Naive thymus-derived CD8-positive, alpha-beta T cell (primary cell): ENCODE results near the gene MGST2. TPM values are rescaled to one million over a fixed set of nuclear protein-coding genes. Genes with fewer than 3 reads are reported as not detected.

Source experiments
- ATAC-seq, 2 donors: fragments of 150-1000 bp; cut with Tn5 transposase in 1 of 2; sonication (Bioruptor Pico), chemical (Tn5 transposase) in 1 of 2; 1 replicate in 1 of 2; 2 replicates in 1 of 2; pipeline ENCODE4 v1.10.0; 2021; ENCODE audit warnings: mild to moderate bottlenecking in 2 of 2, moderate library complexity in 2 of 2
- POLR2A ChIA-PET: fragments of 350-600 bp; sonication (Branson Sonifier 250); formaldehyde crosslinking; loops from one replicate; lab custom pipeline; 2021; ENCODE audit warnings: antibody characterized with exemption; lab: Charles Lee
- DNase-seq, 10 donors: peaks; one replicate each; pipeline versions ENCODE4 v3.0.0 to v3.0.0-alpha.2; 2020 to 2022
- H3K27ac Mint-ChIP-seq, 10 donors: one replicate each; pipeline ENCODE4 v1.8.0; 2020 to 2022; ENCODE audit warnings: mild to moderate bottlenecking in 10 of 10, mixed read lengths in 10 of 10, moderate library complexity in 4 of 10, inconsistent platforms in 1 of 10
- H3K27me3 Mint-ChIP-seq, 5 donors: one replicate each; pipeline ENCODE4 v1.8.0; 2021 to 2022; ENCODE audit warnings: mixed read lengths in 5 of 5
- H3K36me3 Mint-ChIP-seq, 3 donors: one replicate each; pipeline ENCODE4 v1.8.0; 2020 to 2022; ENCODE audit warnings: mixed read lengths in 3 of 3, mild to moderate bottlenecking in 2 of 3, inconsistent platforms in 1 of 3
- H3K4me1 Mint-ChIP-seq, 4 donors: one replicate each; pipeline ENCODE4 v1.8.0; 2021 to 2022; ENCODE audit warnings: mixed read lengths in 4 of 4
- H3K4me3 Mint-ChIP-seq, 10 donors: one replicate each; pipeline ENCODE4 v1.8.0; 2020 to 2022; ENCODE audit warnings: mild to moderate bottlenecking in 10 of 10, mixed read lengths in 10 of 10, moderate library complexity in 6 of 10, inconsistent platforms in 1 of 10
- H3K9me3 Mint-ChIP-seq, 9 donors: one replicate each; pipeline ENCODE4 v1.8.0; 2020 to 2022; ENCODE audit warnings: mixed read lengths in 9 of 9, mild to moderate bottlenecking in 3 of 9, inconsistent platforms in 1 of 9, moderate library complexity in 1 of 9
- polyA plus RNA-seq, 3 donors: library from polyadenylated mRNA; unstranded; fragments of 300-500 nt; fragmentation: Illumina TruSeq; gene quantifications; one replicate each; pipeline ENCODE4 v1.2.3, GENCODE V29; 2021
- total RNA-seq, 8 experiments: library from RNA in 2 of 8; stranded (reverse) in 2 of 8; gene quantifications; one replicate each; pipeline ENCODE4 v1.2.3 and lab custom pipeline; 2021 to 2026

Gene MGST2
- total and polyA plus RNA-seq, 5 experiments from 2014 or later: 0.39 to 1.6 (median 1.1) TPM; not detected in 1

DNA sequence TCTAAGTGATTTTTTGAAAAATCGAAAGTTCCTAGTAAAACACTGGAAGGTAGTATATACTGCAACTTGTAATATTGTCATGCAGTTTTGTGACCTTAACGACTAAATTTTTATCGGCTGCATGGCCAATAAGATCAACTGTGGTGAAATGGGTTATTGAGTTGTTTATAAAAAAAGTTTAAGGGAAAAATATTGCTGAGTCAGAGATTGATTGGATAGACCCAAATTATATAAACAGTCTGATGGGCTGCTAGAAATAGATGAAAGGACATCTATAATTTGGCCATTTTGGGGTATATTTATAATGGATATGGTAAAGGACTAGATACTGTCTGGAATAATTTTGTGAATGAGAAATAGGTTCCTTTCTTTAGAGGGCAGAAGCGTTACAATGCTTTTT lies 56.2 kb downstream of the MGST2 start:
- POLR2A ChIA-PET: no interaction called here
- H3K4me3 Mint-ChIP-seq: no peak overlapping the region

DNA sequence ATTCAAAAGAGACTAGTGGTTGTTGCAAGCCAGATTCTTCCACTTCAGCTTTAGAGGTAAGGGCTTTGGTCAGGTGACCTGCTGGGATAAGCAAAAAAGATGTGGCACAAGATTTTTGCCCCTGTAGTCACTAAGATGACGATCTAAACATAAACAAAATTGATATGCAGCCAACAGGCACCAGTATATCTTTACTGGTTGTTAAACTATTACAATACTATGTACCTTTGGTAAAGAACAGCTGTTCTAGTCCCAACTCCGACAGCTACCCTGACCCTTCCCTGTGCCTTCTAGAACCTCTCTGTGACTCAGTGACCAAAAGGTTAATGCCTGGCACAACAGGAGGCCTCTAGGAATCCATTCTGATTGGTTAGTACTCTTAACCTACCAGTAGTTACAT lies 59.6 kb downstream of the MGST2 start:
- DNase-seq: no peak
- no peaks in the 10 kb centered on the region for H3K9me3 Mint-ChIP-seq
- H3K36me3 Mint-ChIP-seq: peaks cover 0 to 24% (median 12%) of the 10 kb centered on the region in 3 donors
- H3K4me1 Mint-ChIP-seq: peaks cover 0 to 3% (median 0%) of the 10 kb centered on the region in 4 donors
- H3K27me3 Mint-ChIP-seq: no peaks in the 10 kb centered on the region
- no peak overlapping the region for H3K27ac Mint-ChIP-seq
- no peak for ATAC-seq
- no peak overlapping the region for H3K4me3 Mint-ChIP-seq
- POLR2A ChIA-PET: no interaction called here

More for the DNA sequence above, 56.2 kb downstream of the MGST2 start:
- peaks cover 0 to 2% (median 0%) of the 10 kb centered on the region in 4 donors for H3K4me1 Mint-ChIP-seq
- no peaks in the 10 kb centered on the region for H3K9me3 Mint-ChIP-seq
- no peak overlapping the region for H3K27ac Mint-ChIP-seq
- H3K27me3 Mint-ChIP-seq: no peaks in the 10 kb centered on the region
- peaks cover 0 to 32% (median 12%) of the 10 kb centered on the region in 3 donors for H3K36me3 Mint-ChIP-seq
- DNase-seq (no peak), ATAC-seq (no peak)

DNA sequence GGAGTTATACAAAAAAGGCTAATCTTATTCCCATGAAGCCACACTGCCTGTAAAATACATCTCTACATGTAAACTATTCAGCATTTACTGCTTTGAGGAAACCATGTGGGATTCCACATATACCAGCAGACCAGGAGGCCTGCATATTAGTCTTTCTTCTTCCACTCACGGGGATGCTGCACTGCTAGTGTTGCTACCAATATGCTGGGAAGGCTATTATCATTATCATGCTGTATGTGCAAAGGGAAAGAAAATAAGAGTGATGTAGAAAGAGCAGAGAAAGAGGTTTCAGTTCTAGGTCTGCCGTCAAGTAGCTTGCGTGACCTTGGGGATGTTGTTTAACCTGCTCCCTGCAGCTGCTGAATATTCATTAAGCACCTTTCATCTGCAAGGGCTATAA lies 61.0 kb downstream of the MGST2 start:
- Mint-ChIP-seq H3K27ac (no peak overlapping the region), H3K36me3 (peaks cover 0 to 24% (median 11%) of the 10 kb centered on the region in 3 donors), H3K4me3 (no peak overlapping the region), H3K27me3 (no peaks in the 10 kb centered on the region), H3K9me3 (no peaks in the 10 kb centered on the region), H3K4me1 (peaks cover 0 to 3% (median 0%) of the 10 kb centered on the region in 4 donors)
- no peak for DNase-seq
- POLR2A ChIA-PET: no interaction called here
- ATAC-seq: no peak

DNA sequence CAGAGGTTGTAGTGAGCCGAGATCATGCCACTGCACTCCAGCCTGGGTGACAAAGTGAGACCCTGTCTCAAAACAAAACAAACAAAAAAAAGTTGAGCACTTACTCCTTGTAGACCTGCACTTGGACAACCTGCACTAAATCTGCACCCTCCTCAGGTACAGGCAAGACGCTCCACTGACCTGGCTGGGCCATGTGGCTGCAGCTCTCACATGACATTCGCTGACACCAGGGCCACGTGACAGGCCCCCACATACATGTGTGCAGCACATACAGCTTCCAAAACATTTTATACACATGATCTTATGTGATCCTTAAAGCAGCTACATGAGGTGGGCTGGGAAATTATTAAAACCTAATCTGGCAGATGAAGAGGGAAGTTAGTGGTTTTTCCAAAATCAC lies 62.5 kb downstream of the MGST2 start:
- POLR2A ChIA-PET: no interaction called here
- Mint-ChIP-seq H3K27me3 (peaks cover 0 to 3% (median 0%) of the 10 kb centered on the region in 5 donors), H3K9me3 (no peaks in the 10 kb centered on the region), H3K4me3 (no peak overlapping the region), H3K36me3 (peaks cover 0 to 24% (median 11%) of the 10 kb centered on the region in 3 donors), H3K4me1 (peaks cover 0 to 3% (median 0%) of the 10 kb centered on the region in 4 donors), H3K27ac (no peak overlapping the region)
- DNase-seq (no peak), ATAC-seq (no peak)

DNA sequence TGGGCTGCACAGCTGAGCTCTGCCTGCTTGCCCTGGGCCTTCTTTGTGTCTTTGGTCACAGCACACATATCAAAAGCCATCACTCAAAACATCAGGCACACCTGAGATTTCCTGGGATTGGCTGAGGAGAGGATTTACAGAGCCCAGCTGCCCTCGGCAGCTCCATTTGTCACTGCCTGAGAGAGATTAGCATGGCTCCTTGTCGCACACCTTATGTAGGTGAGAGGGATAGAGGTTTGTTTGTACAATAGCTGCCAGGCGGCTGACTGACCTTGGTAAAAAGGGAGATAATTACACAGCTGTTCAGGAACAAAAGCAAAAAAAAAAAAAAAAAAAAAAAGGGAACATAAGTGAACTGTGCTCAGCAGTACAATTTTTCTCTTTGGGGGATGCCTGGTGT lies 63.2 kb downstream of the MGST2 start:
- H3K27ac Mint-ChIP-seq: no peak overlapping the region
- no peak overlapping the region for H3K4me3 Mint-ChIP-seq
- peaks cover 0 to 24% (median 11%) of the 10 kb centered on the region in 3 donors for H3K36me3 Mint-ChIP-seq
- H3K9me3 Mint-ChIP-seq: no peaks in the 10 kb centered on the region
- ATAC-seq (no peak), DNase-seq (no peak)
- H3K27me3 Mint-ChIP-seq: peaks cover 0 to 3% (median 0%) of the 10 kb centered on the region in 5 donors
- POLR2A ChIA-PET: no interaction called here
- peaks cover 0 to 3% (median 0%) of the 10 kb centered on the region in 4 donors for H3K4me1 Mint-ChIP-seq

DNA sequence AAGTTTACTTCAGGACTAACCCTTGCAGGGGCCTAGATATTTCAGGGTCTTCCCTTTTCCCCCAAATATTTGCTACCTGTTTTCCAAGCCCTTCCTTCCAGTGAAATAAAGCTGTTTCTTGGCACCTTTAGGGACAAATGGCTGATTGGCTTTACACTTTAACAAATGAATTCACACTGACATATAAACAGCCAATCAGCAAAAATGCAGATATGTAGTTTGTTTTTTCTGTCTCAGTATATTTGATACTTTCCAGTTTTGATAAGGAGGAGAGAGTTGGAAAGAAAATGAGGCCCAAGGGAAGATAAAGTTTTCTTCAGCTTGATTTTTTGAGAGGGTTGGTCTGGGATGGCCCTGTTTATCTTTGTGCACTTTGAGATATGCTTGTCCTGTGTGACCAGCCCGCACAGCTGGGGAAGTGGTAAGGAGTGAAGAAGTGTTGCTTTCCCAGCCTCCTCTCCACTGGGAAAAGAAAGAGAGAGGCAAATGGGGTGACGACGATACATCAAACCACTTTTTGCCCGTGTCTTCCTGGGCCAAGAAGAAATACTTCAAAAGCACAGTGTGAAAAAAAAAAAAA lies 67.5 kb downstream of the MGST2 start:
- Mint-ChIP-seq H3K36me3 (peaks cover 0 to 11% (median 10%) of the 10 kb centered on the region in 3 donors), H3K9me3 (no peaks in the 10 kb centered on the region), H3K27me3 (peaks cover 12 to 35% (median 19%) of the 10 kb centered on the region in 5 donors), H3K4me3 (no peak overlapping the region), H3K27ac (no peak overlapping the region), H3K4me1 (peaks cover 7 to 23% (median 18%) of the 10 kb centered on the region in 4 donors)
- ATAC-seq (no peak), DNase-seq (no peak)
- POLR2A ChIA-PET: no interaction called here

DNA sequence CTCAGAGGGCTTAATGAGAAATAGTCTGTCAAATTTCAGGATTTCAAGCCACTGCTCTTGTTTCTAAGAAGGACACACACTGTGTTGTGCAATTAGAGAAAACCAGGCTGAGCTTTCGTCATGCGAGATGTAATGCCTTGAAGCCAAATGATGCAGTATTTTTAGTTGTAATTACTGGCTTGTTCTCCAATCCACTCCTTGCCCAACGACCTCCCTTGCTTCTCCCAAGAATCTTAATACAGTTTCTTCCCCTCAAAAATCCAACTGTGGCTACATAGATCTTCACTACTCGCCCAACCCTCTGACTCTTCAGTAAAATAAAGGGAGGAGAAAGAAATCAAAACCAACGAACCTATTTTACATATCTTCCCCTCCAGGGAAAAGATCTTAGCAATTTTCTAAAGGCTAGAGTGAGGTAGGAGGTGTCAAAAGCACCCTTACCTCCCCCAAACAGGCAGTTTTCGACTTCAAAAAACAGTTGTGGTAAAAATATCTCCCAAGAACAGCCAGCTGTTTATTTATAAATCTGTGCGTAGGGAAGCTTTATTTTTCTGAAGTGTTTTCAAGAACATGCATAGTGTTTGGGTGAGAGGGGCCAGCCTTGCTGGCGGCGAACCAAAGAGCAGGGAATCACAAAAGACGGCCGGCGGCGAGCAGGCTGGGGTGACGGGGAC lies 68.7 kb downstream of the MGST2 start:
- Mint-ChIP-seq H3K9me3 (no peaks in the 10 kb centered on the region), H3K4me1 (peaks cover 6 to 23% (median 18%) of the 10 kb centered on the region in 4 donors), H3K27me3 (peaks cover 14 to 36% (median 22%) of the 10 kb centered on the region in 5 donors), H3K36me3 (peaks cover 0 to 4% (median 2%) of the 10 kb centered on the region in 3 donors), H3K27ac (peak overlapping the region in 1 of 10 donors; percentile 11), H3K4me3 (peak overlapping the region; percentile 61 to 85 (median 79))
- POLR2A ChIA-PET: interaction anchor here (1.1 kb wide), 1 partner anchor 11 kb away, joined by 4 read pairs; no protein-coding TSS in a partner anchor
- peak in 1 of 2 donors; percentile 10 for ATAC-seq
- peak in 1 of 10 donors; percentile 7 for DNase-seq

DNA sequence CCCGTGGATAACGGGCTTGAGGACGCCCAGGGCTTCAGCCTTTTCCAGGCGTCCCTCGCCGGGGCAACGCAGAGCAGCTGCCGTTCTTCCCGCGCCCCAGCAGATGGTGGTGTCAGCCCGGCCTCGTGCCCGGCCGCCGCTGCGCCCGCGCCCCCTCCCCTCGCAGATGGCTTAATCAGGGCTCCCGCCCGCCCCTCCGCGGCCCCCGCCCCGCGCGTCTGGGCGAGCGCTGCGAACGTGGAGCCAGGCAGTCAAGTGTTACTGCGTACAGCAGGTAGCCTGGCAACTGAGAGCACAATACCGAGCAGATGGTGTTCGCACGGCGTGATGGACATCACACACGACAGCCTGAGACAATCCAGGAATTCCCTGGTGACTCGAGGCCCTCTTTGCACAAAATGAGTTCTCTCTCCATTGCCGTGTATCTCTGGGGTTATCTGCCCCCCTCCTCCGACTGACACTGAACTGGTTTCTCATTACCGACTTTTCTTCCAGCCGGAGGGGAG lies 69.3 kb downstream of the MGST2 start:
- Mint-ChIP-seq H3K9me3 (no peaks in the 10 kb centered on the region), H3K27me3 (peaks cover 14 to 36% (median 23%) of the 10 kb centered on the region in 5 donors), H3K4me3 (peak overlapping the region; percentile 61 to 85 (median 79)), H3K36me3 (peaks cover 0 to 2% (median 2%) of the 10 kb centered on the region in 3 donors), H3K27ac (peak overlapping the region in 1 of 10 donors; percentile 68), H3K4me1 (peaks cover 6 to 23% (median 18%) of the 10 kb centered on the region in 4 donors)
- DNase-seq: peak; percentile 23 to 72 (median 46)
- POLR2A ChIA-PET: interaction anchor here (1.1 kb wide), 1 partner anchor 11 kb away, joined by 4 read pairs; no protein-coding TSS in a partner anchor
- ATAC-seq: peak; percentile 82 to 85

DNA sequence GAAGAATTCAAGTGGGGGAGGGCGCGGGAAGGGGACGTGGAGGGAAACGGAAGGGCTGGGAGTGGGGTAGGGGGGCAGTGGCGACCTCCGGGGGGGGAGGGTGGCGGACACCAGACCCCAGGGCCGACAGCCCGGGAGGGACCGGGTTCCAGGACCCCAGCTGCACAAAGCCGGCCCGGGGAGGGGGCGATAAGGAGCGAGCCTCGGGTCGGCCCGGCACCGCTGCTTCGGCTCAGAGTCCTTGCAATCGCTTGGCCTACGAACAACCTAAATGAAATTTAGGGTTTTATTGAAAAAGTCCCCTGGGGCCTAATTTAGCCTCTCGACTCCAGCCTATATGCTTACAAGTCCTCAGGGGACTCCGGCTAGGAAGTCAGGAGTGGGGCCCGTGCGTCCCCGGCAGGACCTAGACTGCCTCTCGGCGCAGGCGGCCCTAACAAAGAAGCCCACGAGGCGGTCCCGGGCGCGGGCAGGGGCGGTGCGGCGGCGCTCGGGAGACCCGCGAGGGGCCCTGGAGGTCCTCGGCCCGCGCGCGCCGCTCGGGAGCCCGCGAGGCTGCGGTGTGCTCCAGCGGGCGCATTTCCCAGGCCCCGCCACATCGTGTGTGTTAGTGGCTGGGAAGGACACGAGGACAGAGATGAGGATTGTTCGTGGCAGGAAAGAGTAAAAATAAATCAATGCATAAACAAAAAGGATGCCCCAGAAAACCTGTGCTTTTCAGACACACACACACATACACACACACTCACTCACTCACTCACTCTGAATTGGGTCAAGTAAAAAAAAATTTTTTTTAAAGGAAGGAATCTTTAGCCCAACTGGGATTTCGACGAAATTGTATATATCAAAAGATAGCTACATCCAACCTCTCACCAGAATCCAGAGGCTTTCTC lies 70.0 kb downstream of the MGST2 start:
- peak in 2 of 10 donors; percentile 8 to 9 for DNase-seq
- no peaks in the 10 kb centered on the region for H3K9me3 Mint-ChIP-seq
- POLR2A ChIA-PET: no interaction called here
- H3K27ac Mint-ChIP-seq: peak overlapping the region in 1 of 10 donors; percentile 68
- H3K27me3 Mint-ChIP-seq: peaks cover 14 to 36% (median 23%) of the 10 kb centered on the region in 5 donors
- peaks cover 0 to 2% (median 2%) of the 10 kb centered on the region in 3 donors for H3K36me3 Mint-ChIP-seq
- peaks cover 6 to 23% (median 18%) of the 10 kb centered on the region in 4 donors for H3K4me1 Mint-ChIP-seq
- H3K4me3 Mint-ChIP-seq: peak overlapping the region; percentile 61 to 85 (median 79)
- ATAC-seq: peak; percentile 11 to 39

DNA sequence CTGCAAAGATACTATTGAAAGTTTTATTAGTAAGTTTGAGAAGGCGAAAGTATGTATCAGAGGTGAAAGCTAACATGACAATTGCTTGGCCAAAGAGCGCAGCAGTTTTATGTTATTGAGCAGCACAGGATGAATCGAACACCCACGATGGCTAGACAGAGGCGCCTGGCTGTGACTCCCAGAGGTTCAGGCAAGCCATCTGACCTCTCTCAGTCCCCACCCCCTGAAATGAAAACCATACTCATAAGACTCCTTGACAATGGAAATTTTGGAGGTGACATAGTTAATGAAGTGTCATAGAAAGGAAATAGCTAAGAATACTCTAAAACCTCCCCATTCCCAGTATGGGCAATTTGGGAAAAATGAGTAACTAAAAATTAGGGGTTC lies 70.6 kb downstream of the MGST2 start:
- POLR2A ChIA-PET: no interaction called here
- DNase-seq: no peak
- no peak overlapping the region for H3K27ac Mint-ChIP-seq
- H3K36me3 Mint-ChIP-seq: peaks cover 0 to 2% (median 0%) of the 10 kb centered on the region in 3 donors
- no peak for ATAC-seq
- peak overlapping the region; percentile 44 to 79 (median 62) for H3K4me3 Mint-ChIP-seq
- H3K9me3 Mint-ChIP-seq: no peaks in the 10 kb centered on the region
- H3K27me3 Mint-ChIP-seq: peaks cover 14 to 36% (median 23%) of the 10 kb centered on the region in 5 donors
- H3K4me1 Mint-ChIP-seq: peaks cover 6 to 23% (median 18%) of the 10 kb centered on the region in 4 donors

DNA sequence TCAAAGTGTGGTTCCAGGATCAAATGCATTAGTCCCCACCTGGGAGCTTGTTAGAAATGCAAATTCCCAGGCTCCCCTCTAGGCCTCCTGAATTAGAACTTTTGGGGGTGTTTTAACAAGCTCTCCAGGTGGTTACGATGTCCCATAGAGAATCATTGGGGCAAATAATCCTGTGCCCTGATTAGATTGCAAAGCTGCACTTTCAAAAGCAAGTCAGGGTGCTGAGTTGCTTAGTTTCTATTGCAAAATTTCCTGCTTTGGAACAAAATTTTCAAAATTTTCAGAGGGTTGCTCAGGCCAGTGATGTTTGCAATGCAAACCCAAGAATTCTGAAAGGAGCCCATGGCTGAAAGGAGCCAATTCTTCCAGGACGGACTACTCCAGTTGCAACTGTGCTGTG lies 71.0 kb downstream of the MGST2 start:
- no peaks in the 10 kb centered on the region for H3K9me3 Mint-ChIP-seq
- no peak for DNase-seq
- no peak overlapping the region for H3K27ac Mint-ChIP-seq
- H3K27me3 Mint-ChIP-seq: peaks cover 14 to 36% (median 23%) of the 10 kb centered on the region in 5 donors
- H3K4me1 Mint-ChIP-seq: peaks cover 6 to 23% (median 18%) of the 10 kb centered on the region in 4 donors
- H3K36me3 Mint-ChIP-seq: peaks cover 0 to 2% (median 0%) of the 10 kb centered on the region in 3 donors
- ATAC-seq: no peak
- peak overlapping the region in 1 of 10 donors; percentile 19 for H3K4me3 Mint-ChIP-seq
- POLR2A ChIA-PET: no interaction called here
